A549 (cell line): Measurements from ENCODE around the gene SETBP1. TPM values are rescaled to one million over a fixed set of nuclear protein-coding genes. Genes with fewer than 3 reads are reported as not detected.

Experiments
- ATAC-seq, 2 experiments: fragments of 200-7000 bp in 1 of 2; fragments of >200 bp in 1 of 2; cut with Nextera tagmentation in 1 of 2; cut with Tn5 transposase in 1 of 2; 3 replicates each; pipeline versions ENCODE4 v1.8.0 to v1.9.1; 2018 to 2020; ENCODE audit warnings: mild to moderate bottlenecking in 1 of 2, moderate library complexity in 1 of 2
- CTCF ChIA-PET: fragments of 300-600 bp; sonication (Branson Sonifier 250); formaldehyde crosslinking; extraction: SDS; loops from one replicate; lab custom pipeline; 2021; ENCODE audit warnings: antibody characterized with exemption, inconsistent platforms; lab: Yijun Ruan, JAX
- POLR2A ChIA-PET: fragments of 350-600 bp; formaldehyde crosslinking; extraction: SDS; loops from one replicate; lab custom pipeline; 2021; ENCODE audit warnings: antibody characterized with exemption, inconsistent platforms; lab: Yijun Ruan, JAX
- DNase-seq, 2 experiments: peaks; one replicate each; pipeline versions ENCODE4 v3.0.0 to v3.0.0-alpha.2; 2011 to 2016; ENCODE audit warnings: low read depth in 1 of 2, low spot score in 1 of 2
- FAIRE-seq: peaks from 2 replicates; lab custom pipeline; 2011; peaks lifted over from hg19 to GRCh38; lab: Jason Lieb, UNC
- H3K27ac ChIP-seq, 2 experiments: fragments of >200 bp; sonication (Bioruptor Twin); formaldehyde crosslinking; 3 replicates each; pipeline ENCODE4 v1.5.1; 2016 to 2017
- H3K4me1 ChIP-seq: fragments of >200 bp; sonication (Bioruptor Twin); formaldehyde crosslinking; 3 replicates; pipeline ENCODE4 v1.6.1; 2016
- H3K4me2 ChIP-seq: fragments of >200 bp; sonication (Bioruptor Twin); formaldehyde crosslinking; 3 replicates; pipeline ENCODE4 v1.6.1; 2016
- H3K4me3 ChIP-seq: fragments of >200 bp; sonication (Bioruptor Twin); formaldehyde crosslinking; 3 replicates; pipeline ENCODE4 v1.5.1; 2016
- H3K9me3 ChIP-seq: fragments of >200 bp; sonication (Bioruptor Twin); formaldehyde crosslinking; 3 replicates; pipeline ENCODE4 v1.6.1; 2016
- ATOH8 ChIP-seq: fragments of 250-450 bp; sonication (Bioruptor Pico); IDR thresholded peaks from 2 replicates; pipeline ENCODE4 v1.5.0; 2020; ENCODE audit warnings: low read depth, mild to moderate bottlenecking, moderate library complexity
- CBX2 ChIP-seq: fragments of 200-600 bp; sonication (generic); IDR thresholded peaks from 2 replicates; pipeline ENCODE4 v1.6.1; 2016; ENCODE audit warnings: low read depth, mild to moderate bottlenecking, borderline replicate concordance
- CEBPB ChIP-seq, 2 experiments: fragments of >200 bp in 1 of 2; sonication (Bioruptor Twin) in 1 of 2; formaldehyde crosslinking in 1 of 2; IDR thresholded peaks; 2 replicates each; pipeline ENCODE4 v1.6.1; 2012 to 2016
- CHD2 ChIP-seq: fragments of 150-350 bp; IDR thresholded peaks from 2 replicates; pipeline ENCODE4 v1.6.1; 2014; ENCODE audit warnings: low read length; ENCODE audit not compliant: partially characterized antibody
- EHMT2 ChIP-seq: fragments of 200-600 bp; sonication (generic); IDR thresholded peaks from 2 replicates; pipeline ENCODE4 v1.6.1; 2016; ENCODE audit warnings: antibody characterized with exemption, low read depth, mild to moderate bottlenecking, moderate library complexity
- EP300 ChIP-seq, 2 experiments: fragments of >200 bp; sonication (Bioruptor Twin); formaldehyde crosslinking; IDR thresholded peaks; 2 replicates in 1 of 2; 3 replicates in 1 of 2; pipeline ENCODE4 v1.6.1; 2016 to 2017
- FOSB ChIP-seq: fragments of 250-450 bp; sonication (Bioruptor Pico); IDR thresholded peaks from 2 replicates; pipeline ENCODE4 v1.5.0; 2020; ENCODE audit warnings: mild to moderate bottlenecking, moderate library complexity
- HMGXB4 ChIP-seq: fragments of 250-450 bp; sonication (Bioruptor Pico); IDR thresholded peaks from 2 replicates; pipeline ENCODE4 v1.5.0; 2021; ENCODE audit warnings: mild to moderate bottlenecking, moderate library complexity, borderline replicate concordance
- HOXB13 ChIP-seq: fragments of 250-450 bp; sonication (Bioruptor Pico); IDR thresholded peaks from 2 replicates; pipeline ENCODE4 v1.5.0; 2020; ENCODE audit warnings: low read depth, mild to moderate bottlenecking, moderate library complexity
- KDM5A ChIP-seq: fragments of 200-600 bp; sonication (generic); IDR thresholded peaks from 2 replicates; pipeline ENCODE4 v1.6.1; 2016; ENCODE audit warnings: antibody characterized with exemption, mild to moderate bottlenecking
- MAFK ChIP-seq: fragments of 450-650 bp; IDR thresholded peaks from 2 replicates; pipeline ENCODE4 v1.6.1; 2014; ENCODE audit not compliant: partially characterized antibody
- MYC ChIP-seq: IDR thresholded peaks from 2 replicates; pipeline ENCODE4 v1.6.1; 2012; ENCODE audit warnings: mild to moderate bottlenecking, inconsistent platforms, low read length, improper control_type of control experiment, borderline replicate concordance
- PHF8 ChIP-seq: fragments of 200-600 bp; sonication (generic); IDR thresholded peaks from 2 replicates; pipeline ENCODE4 v1.6.1; 2016; ENCODE audit warnings: low read depth, mild to moderate bottlenecking, antibody characterized with exemption, moderate library complexity, borderline replicate concordance
- REST ChIP-seq: fragments of 200-600 bp; sonication (generic); IDR thresholded peaks from 2 replicates; pipeline ENCODE4 v1.6.1; 2016; ENCODE audit warnings: antibody characterized with exemption, mild to moderate bottlenecking, moderate library complexity
- SREBF2 ChIP-seq: fragments of 450-650 bp; IDR thresholded peaks from 2 replicates; pipeline ENCODE4 v1.6.1; 2014; ENCODE audit warnings: mild to moderate bottlenecking, moderate library complexity
- TFCP2L1 ChIP-seq: fragments of 250-450 bp; sonication (Bioruptor Pico); IDR thresholded peaks from 2 replicates; pipeline ENCODE4 v1.5.0; 2021; ENCODE audit warnings: mild to moderate bottlenecking
- TP53 ChIP-seq: fragments of 250-450 bp; sonication (Bioruptor Pico); IDR thresholded peaks from 2 replicates; pipeline ENCODE4 v1.5.0; 2021; ENCODE audit warnings: mild to moderate bottlenecking, moderate library complexity
- ZNF302 ChIP-seq: fragments of 250-450 bp; sonication (Bioruptor Pico); IDR thresholded peaks from 2 replicates; pipeline ENCODE4 v1.9.0; 2021; ENCODE audit warnings: inconsistent platforms, mild to moderate bottlenecking, moderate library complexity
- ZSCAN20 ChIP-seq: fragments of 250-450 bp; sonication (Bioruptor Pico); IDR thresholded peaks from 2 replicates; pipeline ENCODE4 v1.8.0; 2022; ENCODE audit warnings: mild to moderate bottlenecking, moderate library complexity
- WGBS: methylation state at CpG from one replicate; pipeline ENCODE4 v1.1.6; 2017; ENCODE audit errors: missing lambda C conversion rate; 5-methylcytosine and 5-hydroxymethylcytosine counted together
- polyA plus RNA-seq, 4 experiments: library from polyadenylated mRNA; depleted of rRNA in 3 of 4; stranded (reverse); fragments of >200 nt; fragmentation: RNase III in 1 of 4; extraction: RNeasy Plus Mini Kit Qiagen cat#74134 plus additional on column Dnase treatment in 1 of 4; gene quantifications; 2 replicates in 3 of 4; 3 replicates in 1 of 4; pipeline ENCODE4 v1.2.3, GENCODE V29; 2011 to 2017
- TF ChIP-seq, protein P1 (sequence below): IDR thresholded peaks from 2 replicates; pipeline ENCODE4 v1.6.1; 2012
- TF ChIP-seq, protein P2 (sequence below): IDR thresholded peaks from 2 replicates; pipeline ENCODE4 v1.6.1; 2012
- TF ChIP-seq, protein P3 (sequence below): fragments of >200 bp; sonication (Bioruptor Twin); formaldehyde crosslinking; IDR thresholded peaks from 3 replicates; pipeline ENCODE4 v1.6.1; 2016
- TF ChIP-seq, protein P4 (sequence below): IDR thresholded peaks from 2 replicates; pipeline ENCODE4 v1.6.1; 2012; ENCODE audit warnings: low read depth, borderline replicate concordance

SETBP1 gene
- polyA plus RNA-seq, 2 of the 4 experiments (the other 2 are of a cell fraction): 0.50 to 1.9 TPM

GRCh38 chr18:44914028-44914427 lies 233.3 kb downstream of the SETBP1 start (continued):
- TF ChIP-seq ATOH8 (CRISPR knock-in tag) (no peak), CHD2 (no peak), FOSB (CRISPR knock-in tag) (no peak), EP300 (IDR thresholded peaks at IDR 0.05) (no peak), TP53 (no peak)
- TF ChIP-seq, protein P1, sequence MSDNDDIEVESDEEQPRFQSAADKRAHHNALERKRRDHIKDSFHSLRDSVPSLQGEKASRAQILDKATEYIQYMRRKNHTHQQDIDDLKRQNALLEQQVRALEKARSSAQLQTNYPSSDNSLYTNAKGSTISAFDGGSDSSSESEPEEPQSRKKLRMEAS: no peak

DNA sequence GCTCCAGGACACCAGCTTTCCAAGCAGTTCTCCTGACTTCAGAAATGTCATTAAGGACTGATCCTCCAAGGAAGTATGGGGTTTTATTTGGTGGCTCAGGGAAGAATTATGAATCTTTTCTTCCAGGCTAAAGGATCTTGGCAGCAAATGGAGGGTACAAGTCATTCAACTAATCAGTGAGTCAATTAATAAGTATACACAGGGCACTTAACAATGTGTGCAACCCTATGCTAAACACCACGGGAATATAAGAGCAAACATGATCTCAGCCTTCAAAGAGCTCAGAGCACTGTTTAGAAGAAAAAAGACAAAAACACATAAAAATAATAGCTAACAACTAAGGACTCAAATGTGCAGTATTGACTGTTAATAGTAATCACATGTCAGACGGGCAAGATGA lies 234.5 kb downstream of the SETBP1 start:
- ATAC-seq (no peak), DNase-seq (no peak), FAIRE-seq (no peak)
- CTCF ChIA-PET: no interaction called here
- no peak overlapping the region for H3K4me2 ChIP-seq
- H3K4me1 ChIP-seq: no peaks in the 10 kb centered on the region
- WGBS: 70% methylated on average over 2 of the region's 2 CpGs
- H3K9me3 ChIP-seq: no peaks in the 10 kb centered on the region
- no peak overlapping the region for H3K27ac ChIP-seq
- POLR2A ChIA-PET: no interaction called here
- no peak overlapping the region for H3K4me3 ChIP-seq
- TF ChIP-seq CEBPB (IDR thresholded peaks at IDR 0.05) (no peak), REST (no peak), HOXB13 (CRISPR knock-in tag) (no peak), PHF8 (no peak), MAFK (no peak), KDM5A (no peak), ZSCAN20 (CRISPR knock-in tag) (no peak), CBX2 (no peak)
- TF ChIP-seq, protein P2, sequence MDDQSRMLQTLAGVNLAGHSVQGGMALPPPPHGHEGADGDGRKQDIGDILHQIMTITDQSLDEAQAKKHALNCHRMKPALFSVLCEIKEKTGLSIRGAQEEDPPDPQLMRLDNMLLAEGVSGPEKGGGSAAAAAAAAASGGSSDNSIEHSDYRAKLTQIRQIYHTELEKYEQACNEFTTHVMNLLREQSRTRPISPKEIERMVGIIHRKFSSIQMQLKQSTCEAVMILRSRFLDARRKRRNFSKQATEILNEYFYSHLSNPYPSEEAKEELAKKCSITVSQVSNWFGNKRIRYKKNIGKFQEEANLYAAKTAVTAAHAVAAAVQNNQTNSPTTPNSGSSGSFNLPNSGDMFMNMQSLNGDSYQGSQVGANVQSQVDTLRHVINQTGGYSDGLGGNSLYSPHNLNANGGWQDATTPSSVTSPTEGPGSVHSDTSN: no peak
- TF ChIP-seq, protein P3, sequence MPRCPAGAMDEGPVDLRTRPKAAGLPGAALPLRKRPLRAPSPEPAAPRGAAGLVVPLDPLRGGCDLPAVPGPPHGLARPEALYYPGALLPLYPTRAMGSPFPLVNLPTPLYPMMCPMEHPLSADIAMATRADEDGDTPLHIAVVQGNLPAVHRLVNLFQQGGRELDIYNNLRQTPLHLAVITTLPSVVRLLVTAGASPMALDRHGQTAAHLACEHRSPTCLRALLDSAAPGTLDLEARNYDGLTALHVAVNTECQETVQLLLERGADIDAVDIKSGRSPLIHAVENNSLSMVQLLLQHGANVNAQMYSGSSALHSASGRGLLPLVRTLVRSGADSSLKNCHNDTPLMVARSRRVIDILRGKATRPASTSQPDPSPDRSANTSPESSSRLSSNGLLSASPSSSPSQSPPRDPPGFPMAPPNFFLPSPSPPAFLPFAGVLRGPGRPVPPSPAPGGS: no peak
- TF ChIP-seq, protein P1: no peak

GRCh38 chr18:44915661-44916060 lies 235.0 kb downstream of the SETBP1 start:
- no peak for ATAC-seq
- H3K4me1 ChIP-seq: no peaks in the 10 kb centered on the region
- H3K9me3 ChIP-seq: no peaks in the 10 kb centered on the region
- 47% methylated on average over 2 of the region's 2 CpGs for WGBS
- H3K4me3 ChIP-seq: no peak overlapping the region
- CTCF ChIA-PET: no interaction called here
- FAIRE-seq: no peak
- no peak overlapping the region for H3K4me2 ChIP-seq
- POLR2A ChIA-PET: no interaction called here
- no peak overlapping the region for H3K27ac ChIP-seq
- no peak for DNase-seq
- no peak for TF ChIP-seq EP300 (IDR thresholded peaks at IDR 0.05)
- no peak for TF ChIP-seq TFCP2L1
- TF ChIP-seq, protein P4, sequence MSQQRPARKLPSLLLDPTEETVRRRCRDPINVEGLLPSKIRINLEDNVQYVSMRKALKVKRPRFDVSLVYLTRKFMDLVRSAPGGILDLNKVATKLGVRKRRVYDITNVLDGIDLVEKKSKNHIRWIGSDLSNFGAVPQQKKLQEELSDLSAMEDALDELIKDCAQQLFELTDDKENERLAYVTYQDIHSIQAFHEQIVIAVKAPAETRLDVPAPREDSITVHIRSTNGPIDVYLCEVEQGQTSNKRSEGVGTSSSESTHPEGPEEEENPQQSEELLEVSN: no peak
- TF ChIP-seq ZNF302: no peak
- no peak for TF ChIP-seq MAFK
- no peak for TF ChIP-seq EHMT2
- TF ChIP-seq HOXB13 (CRISPR knock-in tag): no peak
- TF ChIP-seq MYC: no peak
- no peak for TF ChIP-seq SREBF2
- no peak for TF ChIP-seq PHF8
- TF ChIP-seq HMGXB4 (CRISPR knock-in tag): no peak
- TF ChIP-seq, protein P2: no peak
